Fibroblast of skin of left quadriceps (primary cell): ENCODE data around the gene SKP1.
A peak's percentile ranks its signal among the peaks of the same experiment; 100 is the strongest.
"Not testable (repeated sequence)": the region's sequence is repeated elsewhere in the genome, so short reads cannot be mapped to it uniquely, and the experiment has no call there.

ENCODE experiments used
- DNase-seq, 2 experiments: peaks; one replicate each; pipeline ENCODE4 v3.0.0-alpha.2; 2013; ENCODE audit warnings: low read depth in 2 of 2

SKP1 gene

GRCh38 chr5:134176511-134177368 is at the start of gene SKP1:
Gene SKP1, minus strand, starts transcription at chr5:134176950. Its CDS starts 2,928 bp downstream, at chr5:134174022.
- DNase-seq = peak; percentile 64 to 70

DNA sequence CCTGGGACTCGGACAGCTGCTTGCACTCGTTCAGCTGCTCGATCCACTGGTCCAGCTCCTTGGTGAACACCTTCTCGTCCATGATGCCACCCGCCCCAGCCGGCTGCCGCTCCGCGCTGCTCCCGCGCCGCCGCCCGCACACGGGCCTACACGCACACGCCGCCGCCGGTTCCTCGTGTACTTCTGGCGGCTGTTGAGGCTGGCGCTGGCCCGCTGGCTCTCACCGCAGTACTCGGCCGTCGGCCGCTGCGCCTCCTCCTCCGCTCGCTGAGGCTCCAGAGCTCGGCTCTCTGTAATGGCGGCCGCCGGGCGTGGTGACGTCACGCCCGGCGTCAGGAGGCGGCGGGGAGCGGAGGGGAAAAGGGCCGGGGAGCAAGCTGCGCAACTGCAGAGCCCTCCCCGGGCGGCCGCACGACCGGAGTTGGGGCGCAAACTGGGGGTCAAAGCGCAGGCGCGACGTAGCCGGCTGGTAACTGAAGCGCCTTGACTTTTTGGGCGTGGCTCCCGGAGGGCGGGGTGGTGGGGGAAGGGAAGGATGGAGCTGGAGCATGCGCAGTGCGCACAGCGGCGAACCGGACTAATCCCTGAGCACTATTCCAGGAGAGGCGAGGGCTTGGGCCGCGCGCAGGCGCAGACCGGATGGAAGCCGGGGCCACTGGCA is 49.2 kb upstream of the SKP1 start, which contains the start of gene PPP2CA:
PPP2CA (minus strand) TSS at position 294 of the 661 bp plus-strand sequence; CDS start at position 82, 212 bp downstream.
- DNase-seq = peak; percentile 98

DNA sequence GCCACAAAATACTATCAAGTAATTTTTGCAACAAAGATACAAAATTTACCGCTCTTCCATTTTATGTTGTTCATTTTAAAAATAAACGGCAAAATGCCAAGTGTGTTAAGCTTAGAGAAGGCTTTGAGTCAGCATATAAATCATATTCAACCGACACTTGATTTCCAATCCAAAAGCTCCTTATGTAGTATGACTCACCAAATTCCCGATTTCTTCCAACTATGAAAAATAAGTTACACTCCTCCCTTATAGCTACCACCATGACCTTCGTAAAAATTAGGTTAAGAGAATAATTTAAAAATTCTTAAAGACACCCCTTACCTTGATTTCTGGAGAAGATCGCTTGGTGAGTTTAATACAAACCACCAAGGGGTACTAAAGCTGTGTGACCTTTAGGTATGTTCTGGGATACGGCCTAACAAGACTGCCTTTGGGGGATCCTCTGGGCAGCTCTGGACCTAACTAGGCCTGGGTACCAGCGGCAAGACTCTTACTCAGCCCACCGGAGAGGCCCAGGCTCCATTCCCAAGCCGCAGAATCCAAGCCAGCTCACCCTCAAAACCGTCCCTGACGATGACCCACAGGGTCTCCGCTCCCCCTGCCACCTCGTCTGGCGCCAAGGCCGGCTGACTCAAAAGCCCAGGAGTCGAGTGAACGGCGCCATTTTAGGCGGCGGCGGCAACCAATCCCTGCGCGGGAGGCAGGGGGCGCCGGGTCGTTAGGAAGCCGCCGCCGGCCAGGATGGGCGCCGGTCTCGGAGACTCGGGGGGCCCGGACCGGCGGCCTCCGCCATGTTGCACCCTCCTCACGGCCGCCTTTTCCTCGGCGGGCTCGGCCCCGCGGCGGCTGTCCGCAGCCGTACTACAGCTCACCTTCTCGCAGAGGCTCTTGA is 48.4 kb upstream of the SKP1 start:
- peak in 1 of 2 experiments; percentile 48 for DNase-seq

GRCh38 chr5:134223406-134224248 is 46.9 kb upstream of the SKP1 start:
- DNase-seq = no peak

- not testable (repeated sequence) for DNase-seq
Measured at GRCh38 chr5:134221690-134222089, 44.9 kb upstream of the SKP1 start.

GRCh38 chr5:134215757-134216156 is 39.0 kb upstream of the SKP1 start:
- no peak for DNase-seq

DNA sequence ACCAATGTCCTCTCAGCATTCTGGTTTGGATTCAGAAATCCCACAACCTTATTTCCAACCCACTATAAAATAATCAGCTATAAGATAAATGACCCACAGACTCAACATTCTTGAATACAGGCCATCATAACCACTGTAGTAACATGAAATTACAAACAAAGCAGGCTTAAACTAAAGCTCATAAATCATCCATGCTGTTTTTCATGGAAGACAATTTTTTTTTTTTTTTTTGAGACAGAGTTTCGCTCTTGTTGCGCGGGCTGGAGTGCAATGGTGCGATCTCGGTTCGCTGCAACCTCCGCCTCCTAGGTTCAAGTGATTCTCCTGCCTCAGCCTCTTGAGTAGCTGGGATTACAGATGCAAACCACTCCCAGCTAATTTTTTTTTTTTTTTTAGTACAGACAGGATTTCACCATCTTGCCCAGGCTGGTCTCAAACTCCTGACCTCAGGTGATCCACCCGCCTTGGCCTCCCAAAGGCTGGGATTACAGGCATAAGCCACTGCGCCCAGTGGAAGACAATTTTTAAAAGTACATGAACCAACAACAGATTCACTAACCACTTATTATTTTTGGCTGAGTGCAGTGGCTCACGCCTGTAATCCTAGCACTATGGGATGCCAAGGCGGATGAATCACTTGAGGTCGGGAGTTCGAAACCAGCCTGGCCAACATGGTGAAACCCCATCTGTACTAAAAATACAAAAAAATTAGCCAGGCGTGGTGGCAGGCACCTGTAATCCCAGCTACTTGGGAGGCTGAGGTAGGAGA is 34.7 kb upstream of the SKP1 start:
- DNase-seq = peak; percentile 41 to 53

GRCh38 chr5:134209477-134210245 is 32.9 kb upstream of the SKP1 start:
- DNase-seq = no peak

GRCh38 chr5:134207696-134208095 is 30.9 kb upstream of the SKP1 start:
- no peak for DNase-seq

DNA sequence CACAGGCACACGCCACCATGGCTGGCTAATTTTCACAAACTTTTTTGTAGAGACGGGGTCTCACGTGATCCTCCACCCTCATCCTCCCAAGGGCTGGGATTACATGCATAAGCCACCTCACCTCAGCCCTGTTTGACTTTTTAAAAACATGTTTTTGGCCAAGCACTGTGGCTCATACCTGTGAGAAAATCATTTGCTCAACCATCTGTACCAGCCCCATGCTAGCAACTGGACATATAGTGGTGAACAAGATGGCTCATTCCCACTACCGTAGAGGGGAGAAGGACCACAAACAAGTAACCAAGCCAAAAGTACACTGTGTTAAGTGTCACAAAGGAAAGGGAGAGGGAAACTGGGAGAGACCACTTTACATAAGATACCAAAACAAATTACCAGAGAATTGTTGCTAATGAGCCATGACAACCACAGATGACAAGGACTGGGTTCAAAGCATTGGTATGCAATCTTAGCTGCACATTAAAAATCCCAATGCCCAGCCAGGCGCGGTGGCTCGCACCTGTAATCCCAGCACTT is 29.9 kb upstream of the SKP1 start:
- DNase-seq = no peak

DNA sequence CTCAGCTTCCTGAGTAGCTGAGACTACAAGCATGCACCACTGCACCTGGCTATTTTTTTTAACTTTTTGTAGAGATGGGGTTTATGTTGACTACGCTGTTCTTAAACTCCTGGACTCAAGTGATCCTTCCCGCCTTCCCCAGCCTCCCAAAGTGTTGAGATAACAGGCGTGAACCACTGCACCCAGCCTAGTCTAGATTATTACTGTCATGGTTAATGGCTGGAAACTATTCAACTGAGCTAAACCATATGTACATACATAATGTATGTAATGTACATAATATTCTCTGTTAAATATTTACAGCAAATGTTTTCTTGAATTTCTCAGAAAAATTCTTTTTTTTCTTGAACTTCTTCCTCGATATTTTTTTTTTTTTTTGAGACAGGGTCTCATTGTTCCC is 27.8 kb upstream of the SKP1 start:
- DNase-seq = no peak

DNA sequence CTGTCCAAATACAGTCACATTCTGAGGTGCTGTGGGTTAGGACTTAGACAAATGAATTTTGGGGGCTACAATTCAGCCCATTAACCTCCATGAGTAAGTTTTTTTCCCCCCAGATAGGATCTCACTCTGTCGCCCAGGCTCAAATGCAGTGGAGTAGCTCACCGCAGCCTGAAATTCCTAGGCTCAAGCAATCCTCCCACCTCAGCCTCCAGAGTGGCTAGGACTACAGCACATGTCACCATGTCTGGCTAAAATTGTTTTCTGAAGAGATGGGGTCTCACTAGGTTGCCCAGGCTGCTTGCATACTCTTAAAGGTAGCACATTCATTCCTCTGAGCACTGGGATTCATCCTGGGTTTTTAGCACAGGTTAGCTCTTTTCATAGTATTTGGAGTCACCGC is 26.9 kb upstream of the SKP1 start:
- DNase-seq = no peak

DNA sequence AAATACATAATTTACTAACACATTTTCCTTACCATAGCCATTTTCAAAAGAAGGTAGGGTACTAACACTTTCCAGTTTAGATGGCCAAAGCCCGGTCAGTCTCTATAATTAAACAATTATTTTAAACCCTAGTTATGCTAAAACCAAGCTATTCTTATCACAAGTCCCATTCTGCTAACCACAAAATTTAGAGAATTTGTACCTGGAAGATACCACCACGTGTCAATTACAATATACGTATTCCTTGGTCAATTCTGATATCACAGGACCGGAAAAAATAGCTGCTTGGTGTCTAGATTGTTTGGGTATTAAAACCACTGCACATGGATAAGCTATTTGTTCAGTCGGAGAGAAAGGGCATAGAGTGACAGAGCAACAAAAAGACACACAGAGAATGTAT is 18.9 kb upstream of the SKP1 start:
- DNase-seq = no peak

GRCh38 chr5:134189031-134189430 is 12.3 kb upstream of the SKP1 start:
- no peak for DNase-seq

DNA sequence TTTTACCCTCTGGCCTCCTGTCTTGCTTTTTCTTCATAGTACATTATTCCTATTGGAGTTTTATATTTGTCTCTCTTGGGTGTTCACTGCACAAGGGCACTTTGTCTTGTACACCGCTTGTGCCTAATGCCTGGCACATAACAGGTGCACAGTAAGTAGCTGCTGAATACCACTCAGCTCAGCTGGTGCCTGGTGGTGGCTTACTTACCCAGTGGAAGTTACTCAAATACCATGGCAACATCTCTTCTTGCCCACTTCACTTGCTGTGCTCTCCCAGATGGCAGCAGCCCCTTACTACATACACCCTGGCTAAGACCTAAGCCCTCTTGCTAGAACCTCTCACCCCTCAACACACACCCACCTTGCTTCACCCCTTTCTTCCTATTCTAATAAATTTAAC is 11.3 kb upstream of the SKP1 start:
- no peak for DNase-seq

GRCh38 chr5:134184155-134185135 is 7.7 kb upstream of the SKP1 start:
- no peak for DNase-seq

DNA sequence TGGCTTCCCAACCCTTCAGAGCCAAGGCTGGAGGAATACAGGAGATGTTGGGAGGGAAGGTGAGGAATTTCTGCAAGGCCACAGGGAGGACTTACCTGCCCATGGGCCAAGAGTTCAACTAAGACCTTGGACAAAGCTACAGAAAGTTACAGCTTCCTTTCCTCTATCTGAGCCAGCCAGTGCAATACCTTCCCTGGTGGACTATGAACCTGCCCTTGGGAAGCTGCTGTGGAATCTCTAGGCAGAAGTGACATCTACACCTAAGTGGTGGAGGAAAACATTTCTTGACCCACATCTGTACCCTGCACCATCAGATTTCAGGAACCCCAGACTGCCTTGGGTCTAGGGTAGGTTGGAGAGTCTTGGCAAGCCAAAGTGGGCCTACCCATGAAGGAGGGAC is 6.7 kb upstream of the SKP1 start:
- DNase-seq = no peak

- DNase-seq = no peak
Measured at GRCh38 chr5:134178096-134178419, 1.3 kb upstream of the SKP1 start.
